Hepatocyte (in vitro differentiated cells): ENCODE data around the gene ANO4. TPM values are rescaled to one million over a fixed set of nuclear protein-coding genes. Genes with fewer than 3 reads are reported as not detected.

Experiments
- DNase-seq: peaks from one replicate; pipeline ENCODE4 v3.0.0-alpha.2; 2016; ENCODE audit warnings: low spot score
- H2AFZ ChIP-seq: fragments of 200-600 bp; sonication (generic); 2 replicates; pipeline ENCODE4 v1.6.0; 2016; ENCODE audit warnings: antibody characterized with exemption, mild to moderate bottlenecking
- H3K27ac ChIP-seq: fragments of 200-600 bp; sonication (generic); 2 replicates; pipeline ENCODE4 v1.5.1; 2016; ENCODE audit warnings: mild to moderate bottlenecking
- H3K27me3 ChIP-seq: fragments of 200-600 bp; sonication (generic); 2 replicates; pipeline ENCODE4 v1.6.1; 2016
- H3K36me3 ChIP-seq: fragments of 200-600 bp; sonication (generic); replicated peaks from 2 replicates; pipeline ENCODE4 v1.5.1; 2016; ENCODE audit warnings: low read depth; ENCODE audit not compliant: insufficient read depth
- H3K4me1 ChIP-seq: fragments of 200-600 bp; sonication (generic); 2 replicates; pipeline ENCODE4 v1.5.1; 2016; ENCODE audit warnings: mild to moderate bottlenecking, moderate library complexity; ENCODE audit not compliant: insufficient read depth
- H3K4me2 ChIP-seq: fragments of 200-600 bp; sonication (generic); 2 replicates; pipeline ENCODE4 v1.6.0; 2016
- H3K4me3 ChIP-seq: fragments of 200-600 bp; sonication (generic); 2 replicates; pipeline ENCODE4 v1.5.1; 2016; ENCODE audit warnings: mild to moderate bottlenecking
- H3K79me2 ChIP-seq: fragments of 200-600 bp; sonication (generic); 2 replicates; pipeline ENCODE4 v1.6.0; 2017; ENCODE audit warnings: mild to moderate bottlenecking
- H3K9me2 ChIP-seq: fragments of 200-600 bp; sonication (generic); replicated peaks from 2 replicates; pipeline ENCODE4 v1.6.0; 2017; ENCODE audit warnings: mild to moderate bottlenecking; ENCODE audit not compliant: insufficient read depth
- H3K9me3 ChIP-seq: fragments of 200-600 bp; sonication (generic); 2 replicates; pipeline ENCODE4 v1.5.1; 2016; ENCODE audit warnings: low read depth, mild to moderate bottlenecking
- H4K20me1 ChIP-seq: fragments of 200-600 bp; sonication (generic); 2 replicates; pipeline ENCODE4 v1.6.0; 2016; ENCODE audit warnings: mild to moderate bottlenecking; ENCODE audit not compliant: insufficient read depth, poor library complexity, severe bottlenecking
- EZH2 ChIP-seq: fragments of 200-600 bp; sonication (generic); IDR thresholded peaks from 2 replicates; pipeline ENCODE4 v1.6.1; 2016; ENCODE audit warnings: antibody characterized with exemption, mild to moderate bottlenecking, borderline replicate concordance
- EZH2phosphoT487 ChIP-seq: fragments of 200-600 bp; sonication (generic); IDR thresholded peaks from one replicate; pipeline ENCODE4 v1.6.1; 2018; ENCODE audit warnings: antibody characterized with exemption, mild to moderate bottlenecking, low read depth, moderate library complexity; ENCODE audit not compliant: unreplicated experiment, severe bottlenecking
- WGBS: methylation state at CpG from one replicate; pipeline ENCODE4 v1.1.6; 2016; ENCODE audit warnings: low lambda C conversion rate; ENCODE audit errors: missing lambda C conversion rate; 5-methylcytosine and 5-hydroxymethylcytosine counted together
- polyA plus RNA-seq: library from polyadenylated mRNA; unstranded; fragments of >200 nt; fragmentation: Nextera tagmentation; extraction: Ambion mirVana; gene quantifications from 2 replicates; pipeline ENCODE4 v1.2.1, GENCODE V29; 2016
- total RNA-seq: library from RNA; depleted of rRNA; stranded (reverse); fragments of >200 nt; gene quantifications from 2 replicates; pipeline ENCODE4 v1.2.3, GENCODE V29; 2014
- TF ChIP-seq, protein P1 (sequence below): fragments of 200-600 bp; sonication (generic); IDR thresholded peaks from 2 replicates; pipeline ENCODE4 v1.5.1; 2016; ENCODE audit warnings: antibody characterized with exemption, mild to moderate bottlenecking; ENCODE audit not compliant: poor library complexity

ANO4 gene
- total and polyA plus RNA-seq, 2 experiments from 2014 or later = 1.6 to 2.3 TPM

DNA sequence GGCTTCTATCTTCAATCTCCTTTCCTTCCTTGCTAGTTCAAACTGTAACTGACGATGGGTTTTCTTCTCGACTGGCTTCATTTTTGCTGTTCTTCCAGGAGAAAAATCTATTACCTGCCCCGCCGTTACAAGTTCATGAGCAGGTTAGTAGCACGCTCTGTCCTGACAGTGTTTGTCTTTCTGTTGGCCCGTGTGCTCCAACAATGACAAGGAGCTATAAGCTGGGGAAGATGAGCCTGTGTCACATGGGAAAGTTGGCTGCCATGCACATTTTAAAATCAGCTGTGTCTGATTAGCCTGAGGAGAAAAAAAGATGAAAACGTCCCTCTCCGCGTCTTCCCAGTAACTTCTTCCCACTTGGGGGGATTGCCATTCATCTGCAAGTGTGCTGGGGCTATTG, 180.2 kb downstream of the ANO4 start:
- TF ChIP-seq EZH2phosphoT487 (no peak), EZH2 (no peak)
- Histone ChIP-seq H3K27me3 (no peaks in the 10 kb centered on the region), H3K4me1 (no peaks in the 10 kb centered on the region), H3K36me3 (no peaks in the 10 kb centered on the region), H3K79me2 (no peaks in the 10 kb centered on the region), H4K20me1 (no peaks in the 10 kb centered on the region), H3K9me2 (no peaks in the 10 kb centered on the region), H2AFZ (no peak overlapping the region), H3K4me3 (no peak overlapping the region), H3K27ac (no peak overlapping the region), H3K9me3 (no peaks in the 10 kb centered on the region), H3K4me2 (no peak overlapping the region)
- DNase-seq = no peak
- 80% methylated on average over 9 of the region's 9 CpGs for WGBS

DNA sequence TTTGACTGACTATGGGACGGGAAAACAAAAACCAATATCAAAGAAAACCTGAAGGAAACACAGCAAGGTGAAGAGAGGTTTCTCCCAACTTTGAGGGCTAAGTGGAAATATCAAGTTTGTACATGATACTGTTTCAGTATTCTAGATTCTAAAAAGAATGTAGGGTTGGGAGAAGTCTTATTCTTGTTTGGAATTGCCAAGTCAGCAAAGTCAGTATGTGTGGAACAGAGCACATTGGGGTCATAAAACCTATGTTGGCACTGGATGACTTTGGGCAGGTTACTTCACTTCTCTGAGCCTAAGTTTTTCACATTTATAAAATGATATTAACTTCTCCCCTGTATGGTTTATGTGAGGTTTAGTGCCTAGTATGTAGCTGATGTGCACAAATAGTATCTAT, 182.2 kb downstream of the ANO4 start:
- Histone ChIP-seq H3K4me3 (no peak overlapping the region), H3K36me3 (no peaks in the 10 kb centered on the region), H3K27me3 (no peaks in the 10 kb centered on the region), H3K4me2 (no peak overlapping the region), H3K9me3 (no peaks in the 10 kb centered on the region), H3K27ac (no peak overlapping the region), H3K4me1 (no peaks in the 10 kb centered on the region), H3K9me2 (no peaks in the 10 kb centered on the region), H3K79me2 (no peaks in the 10 kb centered on the region), H4K20me1 (no peaks in the 10 kb centered on the region), H2AFZ (no peak overlapping the region)
- no peak for DNase-seq
- TF ChIP-seq EZH2phosphoT487 = no peak
- TF ChIP-seq, protein P1, sequence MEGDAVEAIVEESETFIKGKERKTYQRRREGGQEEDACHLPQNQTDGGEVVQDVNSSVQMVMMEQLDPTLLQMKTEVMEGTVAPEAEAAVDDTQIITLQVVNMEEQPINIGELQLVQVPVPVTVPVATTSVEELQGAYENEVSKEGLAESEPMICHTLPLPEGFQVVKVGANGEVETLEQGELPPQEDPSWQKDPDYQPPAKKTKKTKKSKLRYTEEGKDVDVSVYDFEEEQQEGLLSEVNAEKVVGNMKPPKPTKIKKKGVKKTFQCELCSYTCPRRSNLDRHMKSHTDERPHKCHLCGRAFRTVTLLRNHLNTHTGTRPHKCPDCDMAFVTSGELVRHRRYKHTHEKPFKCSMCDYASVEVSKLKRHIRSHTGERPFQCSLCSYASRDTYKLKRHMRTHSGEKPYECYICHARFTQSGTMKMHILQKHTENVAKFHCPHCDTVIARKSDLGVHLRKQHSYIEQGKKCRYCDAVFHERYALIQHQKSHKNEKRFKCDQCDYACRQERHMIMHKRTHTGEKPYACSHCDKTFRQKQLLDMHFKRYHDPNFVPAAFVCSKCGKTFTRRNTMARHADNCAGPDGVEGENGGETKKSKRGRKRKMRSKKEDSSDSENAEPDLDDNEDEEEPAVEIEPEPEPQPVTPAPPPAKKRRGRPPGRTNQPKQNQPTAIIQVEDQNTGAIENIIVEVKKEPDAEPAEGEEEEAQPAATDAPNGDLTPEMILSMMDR = no peak
- WGBS = 85% methylated on average over 1 of the region's 1 CpG

DNA sequence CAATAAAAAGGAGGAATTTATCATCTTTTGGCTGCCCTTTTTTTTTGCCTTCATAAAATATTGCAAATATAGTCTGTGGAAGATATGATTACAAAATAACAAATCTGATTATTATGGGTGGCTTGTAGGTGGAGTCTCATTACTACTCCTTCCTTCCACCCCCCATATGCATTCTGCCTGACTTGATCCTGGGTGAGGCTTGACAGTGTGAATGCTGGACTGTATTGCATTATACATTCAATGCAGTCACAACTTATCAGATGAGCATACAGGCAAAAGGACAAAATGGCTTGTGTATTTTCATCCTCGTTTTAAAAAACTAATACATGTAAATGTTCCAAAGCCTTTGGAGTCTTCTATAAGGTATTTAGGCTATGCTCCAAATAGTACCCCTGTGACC, 186.3 kb downstream of the ANO4 start:
- DNase-seq = no peak
- Histone ChIP-seq H2AFZ (no peak overlapping the region), H3K9me3 (no peaks in the 10 kb centered on the region), H3K27ac (no peak overlapping the region), H3K4me1 (peaks cover 6% of the 10 kb centered on the region), H4K20me1 (no peaks in the 10 kb centered on the region), H3K79me2 (no peaks in the 10 kb centered on the region), H3K27me3 (no peaks in the 10 kb centered on the region), H3K36me3 (no peaks in the 10 kb centered on the region), H3K9me2 (no peaks in the 10 kb centered on the region), H3K4me2 (no peak overlapping the region), H3K4me3 (no peak overlapping the region)
- TF ChIP-seq EZH2phosphoT487 (no peak), EZH2 (no peak)
- TF ChIP-seq, protein P1 = no peak
- 75% methylated on average over 1 of the region's 1 CpG for WGBS

DNA sequence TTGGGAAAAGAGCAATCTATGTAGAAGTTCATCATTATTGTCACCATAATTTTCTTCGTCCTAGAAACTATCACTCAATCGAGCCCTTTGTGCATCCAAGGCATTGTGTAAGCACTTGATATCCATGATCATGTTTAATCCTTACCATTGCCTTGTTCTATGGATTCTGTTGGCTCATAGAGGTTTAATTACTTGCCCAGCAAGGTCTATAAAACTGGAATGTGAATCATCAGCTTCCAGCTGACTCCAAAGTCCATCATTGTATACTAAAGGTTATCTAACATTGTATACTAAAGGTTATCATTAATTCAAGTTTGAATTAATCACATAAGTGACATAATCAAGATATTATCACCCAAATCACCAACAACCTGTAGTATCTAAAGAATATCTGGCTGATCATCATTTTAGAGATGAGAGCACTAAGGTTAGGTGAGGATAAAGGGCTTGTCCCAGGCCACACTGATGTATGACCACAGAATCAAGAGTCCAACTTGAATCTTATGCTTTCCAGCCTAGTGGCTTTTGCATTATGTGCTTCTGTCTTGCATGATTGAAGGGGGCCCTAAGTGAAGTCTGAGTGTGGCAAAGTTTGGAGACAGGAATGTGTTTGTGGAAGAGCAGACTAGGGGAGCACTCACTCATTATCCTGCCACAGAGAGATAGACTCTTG, 188.1 kb downstream of the ANO4 start:
- Histone ChIP-seq H3K27ac (no peak overlapping the region), H3K4me3 (no peak overlapping the region), H3K4me2 (no peak overlapping the region), H2AFZ (no peak overlapping the region), H3K9me3 (no peaks in the 10 kb centered on the region), H3K79me2 (no peaks in the 10 kb centered on the region), H3K4me1 (peaks cover 16% of the 10 kb centered on the region), H3K27me3 (no peaks in the 10 kb centered on the region), H4K20me1 (no peaks in the 10 kb centered on the region), H3K9me2 (no peaks in the 10 kb centered on the region), H3K36me3 (no peaks in the 10 kb centered on the region)
- DNase-seq = no peak
- TF ChIP-seq EZH2 (no peak), EZH2phosphoT487 (no peak)
- TF ChIP-seq, protein P1 = no peak
- 71% methylated on average over 2 of the region's 2 CpGs for WGBS
